HG03095 (cell line): ENCODE data around the gene SH3BP1.
A peak's percentile ranks its signal among the peaks of the same experiment; 100 is the strongest.

Experiments used
- ATAC-seq: cut with Tn5 transposase; IDR thresholded peaks from one replicate; pipeline ENCODE4 v1.9.1; 2021; ENCODE audit warnings: moderate library complexity; ENCODE audit not compliant: unreplicated experiment

The SH3BP1 gene

GRCh38 chr22:37658133-37659065 lies 18.9 kb downstream of the SH3BP1 start, which contains the start of gene PDXP:
Gene PDXP (plus strand): TSS chr22:37658723. CDS start chr22:37658783, 60 bp downstream.
- peak; percentile 64 for ATAC-seq

GRCh38 chr22:37659066-37659896 lies 19.8 kb downstream of the SH3BP1 start:
- peak; percentile 16 for ATAC-seq

DNA sequence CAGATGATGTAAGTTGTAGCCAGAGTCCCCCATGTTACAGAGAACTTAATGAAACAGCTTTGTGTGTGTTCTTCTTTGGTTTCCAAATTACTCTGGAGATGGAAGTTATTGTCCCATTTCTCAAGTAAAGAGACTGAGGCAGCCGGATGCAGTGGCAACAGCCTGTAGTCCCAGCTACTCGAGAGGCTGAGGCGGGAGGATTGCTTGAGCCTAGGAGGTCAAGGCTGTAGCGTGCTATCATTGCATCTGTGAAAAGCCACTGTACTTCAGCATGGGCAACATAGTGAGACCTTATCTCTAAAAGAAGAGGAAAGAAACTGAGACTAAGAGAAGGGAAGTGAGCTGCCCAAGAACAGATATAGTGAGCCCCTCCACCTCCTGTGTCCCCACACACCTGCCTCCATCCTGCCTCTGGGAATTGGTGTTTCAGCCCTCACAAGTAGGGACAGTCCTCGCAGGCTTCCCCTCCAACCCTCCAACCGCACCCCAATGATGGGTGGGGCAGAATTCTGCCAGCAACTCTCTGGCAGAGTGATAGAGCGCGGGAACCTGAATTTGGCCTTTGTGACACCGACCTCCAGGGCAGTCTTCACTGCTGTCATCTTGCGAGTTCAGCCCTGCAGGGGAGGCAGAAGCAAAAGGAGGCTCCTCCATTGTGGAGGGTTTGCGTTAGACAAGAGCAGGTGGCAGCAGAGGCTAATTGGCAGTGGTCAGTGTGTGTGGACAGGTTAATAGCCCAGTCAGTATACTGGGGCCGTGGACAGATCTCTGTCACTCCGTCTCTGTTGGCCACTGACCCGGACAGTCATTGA lies 20.6 kb downstream of the SH3BP1 start:
- ATAC-seq: no peak

DNA sequence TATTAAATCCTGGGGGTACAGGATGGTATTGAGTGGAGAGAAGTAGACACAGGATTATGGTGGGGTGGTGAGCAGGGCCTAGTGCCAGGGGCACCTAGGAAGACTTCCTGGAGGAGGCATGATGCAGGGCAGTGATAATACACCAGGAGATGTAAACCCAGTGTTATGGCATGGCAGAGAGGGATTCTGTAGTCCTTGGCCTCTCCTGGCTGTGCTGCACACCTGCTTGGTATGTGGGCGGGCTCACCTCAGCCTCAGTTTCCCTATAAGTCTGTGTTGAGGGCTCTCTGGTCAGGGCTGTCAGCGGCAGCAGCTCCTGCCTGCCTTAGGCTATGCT lies 21.2 kb downstream of the SH3BP1 start:
- ATAC-seq: no peak

- no peak for ATAC-seq
Observed at GRCh38 chr22:37661160-37661924, 21.9 kb downstream of the SH3BP1 start.

- ATAC-seq: no peak
Observed at GRCh38 chr22:37662039-37662438, 22.6 kb downstream of the SH3BP1 start.

DNA sequence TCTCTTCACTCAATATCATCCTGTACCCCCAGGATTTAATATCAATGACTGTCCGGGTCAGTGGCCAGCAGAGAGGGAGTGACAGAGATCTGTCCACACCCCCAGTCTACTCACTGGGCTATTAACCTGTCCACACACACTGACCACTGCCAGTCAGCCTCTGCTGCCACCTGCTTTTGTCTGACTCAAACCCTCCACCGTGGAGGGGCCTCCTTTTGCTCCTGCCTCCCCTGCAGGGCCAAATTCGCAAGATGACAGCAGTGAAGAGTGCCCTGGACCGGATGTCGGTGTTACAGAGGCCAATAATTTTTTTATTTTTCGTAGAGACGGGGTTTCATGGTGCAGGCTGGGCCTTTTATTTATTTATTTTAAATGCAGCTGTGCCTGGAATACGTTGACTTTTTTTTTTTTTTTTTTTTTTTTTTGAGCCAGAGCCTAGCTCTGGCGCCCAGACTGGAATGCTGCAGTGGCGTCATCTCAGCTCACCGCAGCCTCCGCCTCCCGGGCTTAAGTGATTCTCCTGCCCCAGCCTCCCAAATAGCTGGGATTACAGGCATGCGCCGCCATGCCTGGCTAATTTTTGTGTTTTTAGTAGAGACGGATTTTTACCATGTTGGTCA lies 24.2 kb downstream of the SH3BP1 start:
- ATAC-seq: no peak

DNA sequence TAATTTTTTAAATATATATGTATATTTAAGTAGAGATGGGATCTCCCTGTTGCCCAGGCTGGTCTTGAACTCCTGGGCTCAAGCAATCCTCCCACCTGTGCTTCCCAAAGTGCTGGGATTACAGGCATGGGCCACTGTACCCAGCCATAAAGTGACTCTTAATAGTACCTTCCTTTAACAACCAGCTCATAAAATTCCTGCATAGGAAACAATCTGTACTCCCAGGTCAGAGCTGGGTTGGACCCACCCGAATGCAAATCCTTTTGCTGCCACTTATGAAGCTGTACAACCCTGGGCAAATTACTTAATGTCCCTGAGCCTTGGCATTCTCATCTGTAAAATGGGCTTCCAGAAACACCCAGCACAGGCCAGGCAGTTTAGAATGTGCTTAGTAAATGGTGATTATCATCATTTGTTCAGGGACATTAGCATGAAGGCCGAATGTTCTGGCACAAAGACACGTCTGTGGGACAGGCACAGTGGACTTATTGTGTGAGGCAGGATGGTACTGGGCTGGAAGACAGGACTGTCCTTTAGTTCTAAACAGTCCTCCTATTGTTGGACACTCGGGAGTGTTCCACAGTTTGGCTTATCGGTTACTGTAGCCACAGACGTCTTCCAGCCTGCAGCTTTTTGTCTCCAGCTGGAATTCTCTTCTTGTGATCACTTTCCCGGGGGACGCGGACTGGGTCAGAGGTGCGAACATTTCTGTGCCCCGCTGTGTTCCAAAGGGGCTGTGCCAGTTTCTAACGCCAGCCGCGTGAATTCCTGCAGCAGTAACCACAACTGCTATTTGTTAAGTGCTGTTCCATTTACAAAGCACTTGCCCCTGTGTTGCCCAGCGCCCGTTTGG lies 25.0 kb downstream of the SH3BP1 start:
- ATAC-seq: no peak

GRCh38 chr22:37665487-37665886 lies 26.0 kb downstream of the SH3BP1 start:
- no peak for ATAC-seq

DNA sequence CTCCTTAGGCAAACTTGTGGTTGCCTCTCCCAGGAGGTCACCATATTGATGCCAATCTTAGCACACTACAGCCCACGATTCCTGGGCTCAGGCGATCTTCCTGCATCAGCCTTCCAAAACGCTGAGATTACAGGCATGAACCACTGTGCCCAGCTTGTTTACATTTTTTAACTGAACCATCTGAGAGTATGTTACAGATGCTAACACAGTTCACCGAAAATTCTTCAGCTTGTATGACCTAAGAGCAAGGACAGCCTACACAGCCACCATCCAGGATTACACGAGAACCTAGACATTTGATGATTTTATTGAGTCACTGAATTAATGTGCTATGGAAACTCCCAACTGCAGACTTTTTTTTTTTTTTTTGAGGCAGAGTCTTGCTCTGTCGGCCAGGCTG lies 30.1 kb downstream of the SH3BP1 start:
- no peak for ATAC-seq

DNA sequence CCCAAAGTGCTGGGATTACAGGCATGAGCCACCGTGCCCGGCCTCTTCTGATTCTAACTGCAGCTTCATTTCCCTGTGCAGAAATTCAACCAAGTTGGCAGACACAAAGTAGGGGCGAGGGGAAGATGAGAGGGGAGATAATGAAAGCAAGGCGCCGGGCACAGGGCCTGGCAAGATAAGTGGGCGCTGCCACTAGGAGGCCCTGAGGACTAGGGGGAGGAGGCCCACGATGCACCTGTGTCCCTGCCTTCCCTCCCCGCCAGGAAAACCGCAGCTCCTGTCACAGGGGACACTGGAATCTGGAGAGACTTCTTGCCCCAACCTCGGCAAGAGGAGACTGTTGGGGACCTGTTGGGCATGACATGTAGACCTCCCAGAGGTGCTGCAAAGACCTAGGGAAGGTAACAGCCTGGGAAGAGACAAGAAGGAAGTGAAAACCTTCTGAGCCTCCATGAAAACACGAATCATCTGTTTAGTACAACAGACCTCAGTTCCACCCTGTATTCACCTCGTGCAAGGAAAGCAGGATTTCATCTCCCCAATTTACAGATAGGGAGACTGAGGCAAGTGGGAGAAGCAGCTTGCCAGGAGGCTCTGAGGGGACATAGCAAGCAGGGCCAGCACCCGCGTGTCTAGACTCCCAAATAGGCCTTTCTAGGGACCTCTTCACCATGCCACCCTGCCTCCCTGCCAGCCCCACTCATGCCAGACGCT lies 32.9 kb downstream of the SH3BP1 start:
- ATAC-seq: no peak

- ATAC-seq: no peak
Observed at GRCh38 chr22:37672920-37673455, 33.5 kb downstream of the SH3BP1 start.

- no peak for ATAC-seq
Observed at GRCh38 chr22:37674248-37674647, 34.8 kb downstream of the SH3BP1 start.

- no peak for ATAC-seq
Observed at GRCh38 chr22:37674951-37675929, 35.8 kb downstream of the SH3BP1 start, which contains the start of gene LGALS1. Gene LGALS1 (plus strand): TSS chr22:37675636. CDS start chr22:37675703, 67 bp downstream.

DNA sequence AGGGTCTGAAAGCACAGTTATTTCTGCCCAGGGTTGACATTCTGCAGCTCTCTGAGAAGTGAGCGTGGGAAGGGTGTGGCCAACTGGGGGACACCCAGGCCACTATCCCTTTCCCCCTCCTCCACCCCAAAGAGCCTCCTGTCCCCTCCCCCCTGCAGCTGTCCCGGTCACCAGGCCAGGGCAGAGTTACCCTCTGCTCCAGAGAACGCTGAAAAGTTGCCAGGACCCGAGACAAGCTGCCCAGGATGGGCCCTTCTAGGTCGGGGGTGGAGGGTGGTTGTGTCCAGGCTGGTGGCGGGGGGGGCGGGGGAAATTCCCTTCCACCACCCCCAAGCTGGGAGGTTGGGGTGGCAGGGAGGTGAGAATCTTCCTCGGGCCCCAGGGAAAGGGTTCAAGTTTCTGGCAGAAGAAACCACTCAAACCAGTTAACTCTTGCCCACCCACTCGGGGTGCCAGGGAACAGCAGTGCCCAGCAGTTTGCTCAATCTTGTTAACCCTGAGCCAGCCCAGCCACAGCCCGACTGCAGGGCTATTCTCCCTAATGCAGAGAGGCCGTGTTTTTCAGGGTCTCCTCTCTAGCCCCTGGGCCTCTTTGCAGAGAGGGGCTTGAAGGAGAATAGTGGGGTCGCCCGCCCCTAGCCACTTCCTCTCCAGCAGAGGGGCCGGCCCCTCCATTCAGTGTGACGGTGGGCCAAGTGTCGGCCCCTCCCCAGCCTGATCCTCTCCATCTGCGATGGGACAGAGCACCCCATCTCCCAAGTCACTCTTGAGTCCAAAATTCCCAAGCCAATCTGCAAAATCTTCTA lies 36.7 kb downstream of the SH3BP1 start:
- ATAC-seq: no peak
